Brain microvascular endothelial cell (primary cell): Measurements from ENCODE around the gene RASGRF1.
A peak's percentile ranks its signal among the peaks of the same experiment; 100 is the strongest.
"Not testable (repeated sequence)": the region's sequence is repeated elsewhere in the genome, so short reads cannot be mapped to it uniquely, and the experiment has no call there.

Experiments used
- DNase-seq: peaks from one replicate; pipeline ENCODE4 v3.0.0-alpha.2; 2020
- H3K27ac ChIP-seq: fragments of 250-450 bp; sonication (Bioruptor Pico); 2 replicates; pipeline ENCODE4 v1.5.1; 2020; ENCODE audit warnings: mild to moderate bottlenecking, moderate library complexity
- H3K27me3 ChIP-seq: fragments of 250-450 bp; sonication (Bioruptor Pico); replicated peaks from 2 replicates; pipeline ENCODE4 v1.5.1; 2020; ENCODE audit warnings: mild to moderate bottlenecking
- H3K36me3 ChIP-seq: fragments of 250-450 bp; sonication (Bioruptor Pico); replicated peaks from 2 replicates; pipeline ENCODE4 v1.5.1; 2020; ENCODE audit warnings: mild to moderate bottlenecking
- H3K4me3 ChIP-seq: 2 replicates; pipeline ENCODE4 v1.5.1; 2011; ENCODE audit warnings: low read depth, mild to moderate bottlenecking, control low read depth, low read length, moderate library complexity
- CTCF ChIP-seq: IDR thresholded peaks from 2 replicates; pipeline ENCODE4 v1.5.1; 2011; ENCODE audit warnings: low read depth, mild to moderate bottlenecking, moderate library complexity, low read length, control low read depth, inconsistent platforms; ENCODE audit errors: missing control alignments
- in situ Hi-C: cut with HindIII; loops from 2 replicates; pipeline ENCODE4 v1.10.0; 2017; ENCODE audit warnings: low sequenced_read_pairs, low pct_ligation_motif_present

The RASGRF1 gene

GRCh38 chr15:79025802-79026201 is 64.8 kb downstream of the RASGRF1 start:
- in situ Hi-C loops, result no loop called here
- Histone ChIP-seq H3K27me3 (no peaks in the 10 kb centered on the region), H3K36me3 (no peaks in the 10 kb centered on the region), H3K4me3 (no peak overlapping the region), H3K27ac (no peak overlapping the region)
- TF ChIP-seq CTCF, result no peak
- no peak for DNase-seq

- Histone ChIP-seq H3K4me3 (no peak overlapping the region), H3K27ac (no peak overlapping the region), H3K27me3 (no peaks in the 10 kb centered on the region), H3K36me3 (no peaks in the 10 kb centered on the region)
- in situ Hi-C loops, result no loop called here
- no peak for DNase-seq
- peak; percentile 32 for TF ChIP-seq CTCF
These were observed 65.4 kb downstream of the RASGRF1 start for GRCh38 chr15:79025201-79025600.

GRCh38 chr15:79024493-79024892 is 66.1 kb downstream of the RASGRF1 start:
- H3K36me3 ChIP-seq, DNase-seq, H3K27ac ChIP-seq, H3K27me3 ChIP-seq, in situ Hi-C loops, H3K4me3 ChIP-seq: not testable (repeated sequence)

GRCh38 chr15:79023918-79024317 is 66.7 kb downstream of the RASGRF1 start:
- H3K4me3 ChIP-seq, result no peak overlapping the region
- in situ Hi-C loops, result no loop called here
- no peak for DNase-seq
- H3K27ac ChIP-seq, result no peak overlapping the region
- no peaks in the 10 kb centered on the region for H3K36me3 ChIP-seq
- no peak for TF ChIP-seq CTCF
- no peaks in the 10 kb centered on the region for H3K27me3 ChIP-seq

- H3K27me3 ChIP-seq, result no peaks in the 10 kb centered on the region
- H3K36me3 ChIP-seq, result no peaks in the 10 kb centered on the region
- DNase-seq, result no peak
- in situ Hi-C loops, result no loop called here
- no peak for TF ChIP-seq CTCF
- H3K4me3 ChIP-seq, result no peak overlapping the region
- no peak overlapping the region for H3K27ac ChIP-seq
These were observed 67.1 kb downstream of the RASGRF1 start for GRCh38 chr15:79023546-79023890.

GRCh38 chr15:79018960-79019359 is 71.6 kb downstream of the RASGRF1 start:
- Histone ChIP-seq H3K4me3 (no peak overlapping the region), H3K36me3 (no peaks in the 10 kb centered on the region), H3K27ac (no peak overlapping the region), H3K27me3 (no peaks in the 10 kb centered on the region)
- in situ Hi-C loops, result no loop called here
- DNase-seq, result no peak
- no peak for TF ChIP-seq CTCF
